Gastrocnemius medialis (tissue), 4 donors: ENCODE results near the gene PRKN.

ENCODE experiments used
- POLR2A ChIP-seq, 2 donors: fragments of 450-650 bp; IDR thresholded peaks; one replicate each; pipeline ENCODE4 v1.6.1; 2017; ENCODE audit warnings: antibody characterized with exemption in 2 of 2, mild to moderate bottlenecking in 2 of 2, moderate library complexity in 2 of 2
- TF ChIP-seq, protein P1 (sequence below), 5 experiments: fragments of 450-650 bp in 3 of 5; fragments of 200-600 bp in 2 of 5; sonication (generic) in 2 of 5; IDR thresholded peaks in 4 of 5; conservative IDR thresholded peaks in 1 of 5; 1 replicate in 4 of 5; 2 replicates in 1 of 5; pipeline ENCODE4 v1.5.1; 2016 to 2019; ENCODE audit warnings: antibody characterized with exemption in 5 of 5, mild to moderate bottlenecking in 3 of 5, moderate library complexity in 3 of 5

DNA sequence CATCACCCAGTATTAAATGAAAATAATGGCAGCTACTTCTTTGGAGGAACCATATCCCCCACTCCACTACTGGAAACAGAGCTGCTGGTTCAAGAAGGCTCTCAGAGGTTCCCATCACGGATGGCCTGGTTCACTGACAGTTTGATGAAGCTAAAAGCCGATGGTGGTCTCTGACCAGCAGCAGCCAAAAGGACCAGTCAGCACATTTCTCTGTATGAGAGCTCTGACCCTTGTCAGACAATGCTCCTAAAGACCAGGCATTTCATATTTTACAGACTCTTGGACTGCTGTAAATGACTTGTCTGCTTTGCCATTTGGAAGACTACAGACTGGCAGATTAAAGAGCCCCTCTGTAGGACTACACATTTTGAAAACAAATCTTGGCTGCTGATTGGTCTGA, 16.6 kb downstream of the PRKN start:
- TF ChIP-seq, protein P1, sequence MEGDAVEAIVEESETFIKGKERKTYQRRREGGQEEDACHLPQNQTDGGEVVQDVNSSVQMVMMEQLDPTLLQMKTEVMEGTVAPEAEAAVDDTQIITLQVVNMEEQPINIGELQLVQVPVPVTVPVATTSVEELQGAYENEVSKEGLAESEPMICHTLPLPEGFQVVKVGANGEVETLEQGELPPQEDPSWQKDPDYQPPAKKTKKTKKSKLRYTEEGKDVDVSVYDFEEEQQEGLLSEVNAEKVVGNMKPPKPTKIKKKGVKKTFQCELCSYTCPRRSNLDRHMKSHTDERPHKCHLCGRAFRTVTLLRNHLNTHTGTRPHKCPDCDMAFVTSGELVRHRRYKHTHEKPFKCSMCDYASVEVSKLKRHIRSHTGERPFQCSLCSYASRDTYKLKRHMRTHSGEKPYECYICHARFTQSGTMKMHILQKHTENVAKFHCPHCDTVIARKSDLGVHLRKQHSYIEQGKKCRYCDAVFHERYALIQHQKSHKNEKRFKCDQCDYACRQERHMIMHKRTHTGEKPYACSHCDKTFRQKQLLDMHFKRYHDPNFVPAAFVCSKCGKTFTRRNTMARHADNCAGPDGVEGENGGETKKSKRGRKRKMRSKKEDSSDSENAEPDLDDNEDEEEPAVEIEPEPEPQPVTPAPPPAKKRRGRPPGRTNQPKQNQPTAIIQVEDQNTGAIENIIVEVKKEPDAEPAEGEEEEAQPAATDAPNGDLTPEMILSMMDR (IDR thresholded peaks at IDR 0.05 in 4 of 5, conservative IDR thresholded peaks at IDR 0.05 in 1 of 5) = no peak
- TF ChIP-seq POLR2A (IDR thresholded peaks at IDR 0.05) = no peak
